Natural killer cell treated with Interleukin-12 subunit alpha and Interleukin-12 subunit beta and Interleukin-15 and Interleukin-18, amount 100 ng/mL, for 72 hours (primary cell): ENCODE results near the gene CYTH1. TPM values are rescaled to one million over a fixed set of nuclear protein-coding genes. Genes with fewer than 3 reads are reported as not detected.

Experiments
- ATAC-seq, 2 donors: fragments of 150-1000 bp; cut with Tn5 transposase in 1 of 2; sonication (Bioruptor Pico), chemical (Tn5 transposase) in 1 of 2; 2 replicates each; pipeline ENCODE4 v1.10.0; 2021
- DNase-seq: peaks from one replicate; pipeline ENCODE4 v3.0.0; 2022; ENCODE audit warnings: low spot score
- H3K27ac Mint-ChIP-seq, 2 donors: 1 replicate in 1 of 2; 2 replicates in 1 of 2; pipeline ENCODE4 v1.8.0; 2022; ENCODE audit warnings: mixed read lengths in 2 of 2, mild to moderate bottlenecking in 1 of 2, moderate library complexity in 1 of 2
- H3K27me3 Mint-ChIP-seq, 2 donors: 1 replicate in 1 of 2; 2 replicates in 1 of 2; pipeline ENCODE4 v1.8.0; 2022; ENCODE audit warnings: mixed read lengths in 2 of 2
- H3K36me3 Mint-ChIP-seq: one replicate; pipeline ENCODE4 v1.8.0; 2022; ENCODE audit warnings: mixed read lengths
- H3K4me1 Mint-ChIP-seq, 2 donors: 1 replicate in 1 of 2; 2 replicates in 1 of 2; pipeline ENCODE4 v1.8.0; 2022; ENCODE audit warnings: low read depth in 2 of 2, mixed read lengths in 2 of 2, mild to moderate bottlenecking in 1 of 2
- H3K4me3 Mint-ChIP-seq: one replicate; pipeline ENCODE4 v1.8.0; 2022; ENCODE audit warnings: mixed read lengths
- H3K9me3 Mint-ChIP-seq: 2 replicates; pipeline ENCODE4 v1.8.0; 2022; ENCODE audit warnings: mixed read lengths
- total RNA-seq, 2 donors: library from RNA; stranded (reverse); gene quantifications; one replicate each; pipeline ENCODE4 v1.2.3, GENCODE V29; 2022

Gene CYTH1
- total RNA-seq, 2 donors from 2014 or later = 111 to 149 TPM

DNA sequence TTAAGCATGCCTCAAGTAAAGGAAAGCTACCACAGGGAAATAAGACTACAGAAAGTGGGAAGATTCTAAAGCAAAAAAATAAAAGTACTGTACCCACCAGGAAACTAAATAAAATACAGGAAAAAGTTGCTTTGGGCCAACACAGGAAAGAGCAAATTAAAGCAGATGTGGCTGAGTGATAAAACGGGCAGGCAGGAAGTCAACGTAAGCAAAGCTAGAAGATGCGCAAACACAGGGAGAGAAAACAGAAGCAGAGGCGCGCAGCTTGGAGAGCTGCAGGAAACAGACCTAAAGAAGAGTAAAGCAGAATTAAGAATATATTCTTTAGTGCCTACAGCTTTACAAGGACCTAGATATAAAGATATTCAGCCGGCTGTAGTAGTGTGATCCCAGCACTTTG lies 36.9 kb upstream of the CYTH1 start:
- DNase-seq (no peak), ATAC-seq (peak in 1 of 2 donors; percentile 45)
- H3K27me3 Mint-ChIP-seq = no peaks in the 10 kb centered on the region
- no peaks in the 10 kb centered on the region for H3K9me3 Mint-ChIP-seq
- H3K36me3 Mint-ChIP-seq = peaks cover 26% of the 10 kb centered on the region
- peak overlapping the region; percentile 81 to 82 for H3K27ac Mint-ChIP-seq
- H3K4me3 Mint-ChIP-seq = peak overlapping the region; percentile 67
- peaks cover 30 to 32% of the 10 kb centered on the region in 2 donors for H3K4me1 Mint-ChIP-seq

DNA sequence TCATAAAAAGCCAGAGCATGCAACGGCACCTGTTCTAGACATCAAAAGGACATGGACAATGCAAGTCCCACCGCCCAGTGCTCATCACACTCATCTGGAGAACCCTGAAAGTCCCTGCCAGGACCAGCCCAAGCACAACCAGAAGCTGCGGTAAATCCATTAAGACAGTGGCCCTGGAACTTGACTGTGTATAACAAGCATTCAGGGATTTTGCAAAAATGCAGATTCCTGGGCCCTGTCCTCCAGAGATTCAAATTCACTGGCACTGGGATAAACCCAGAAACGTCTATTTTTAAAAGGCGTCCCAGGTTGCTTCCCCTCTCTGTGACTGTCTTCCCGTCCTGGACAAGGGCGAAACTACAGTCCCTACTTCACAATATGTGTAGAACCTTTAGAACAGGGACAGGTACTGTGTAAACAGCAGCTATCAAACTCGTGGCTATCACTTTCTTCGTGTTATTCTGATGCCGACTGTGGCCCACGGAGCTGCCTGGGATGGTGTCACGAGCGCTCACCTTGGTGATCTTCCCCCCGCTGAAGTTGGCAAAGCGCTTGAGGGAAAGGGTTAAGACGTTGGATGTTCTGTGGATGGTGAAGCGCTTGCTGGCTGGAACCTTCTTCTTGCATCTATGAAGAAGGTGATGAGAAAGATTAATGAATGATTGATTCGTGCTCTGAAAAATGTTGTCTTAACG lies 36.2 kb upstream of the CYTH1 start:
- H3K4me1 Mint-ChIP-seq = peaks cover 30 to 32% of the 10 kb centered on the region in 2 donors
- ATAC-seq (no peak), DNase-seq (no peak)
- peak overlapping the region; percentile 81 to 82 for H3K27ac Mint-ChIP-seq
- peaks cover 25% of the 10 kb centered on the region for H3K36me3 Mint-ChIP-seq
- no peaks in the 10 kb centered on the region for H3K27me3 Mint-ChIP-seq
- peak overlapping the region; percentile 67 for H3K4me3 Mint-ChIP-seq
- no peaks in the 10 kb centered on the region for H3K9me3 Mint-ChIP-seq

DNA sequence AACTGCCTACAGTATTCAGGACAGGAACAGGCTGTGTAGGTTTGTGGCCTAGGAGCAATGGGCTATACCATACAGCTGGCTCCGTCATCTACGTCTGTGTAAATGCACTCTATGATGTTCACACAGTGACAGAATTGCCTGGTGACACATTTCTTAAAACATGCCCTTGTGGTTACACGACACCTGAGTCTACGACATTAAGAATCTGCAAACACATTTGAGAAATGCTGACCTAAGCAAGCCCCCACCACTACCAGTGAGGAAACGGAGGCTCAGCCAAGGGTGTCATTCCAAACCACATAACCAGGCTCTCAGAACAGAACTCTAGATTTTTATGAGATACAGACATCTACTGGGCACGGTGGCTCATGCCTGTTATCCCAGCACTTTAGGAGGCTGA lies 35.0 kb upstream of the CYTH1 start:
- peaks cover 26 to 30% of the 10 kb centered on the region in 2 donors for H3K4me1 Mint-ChIP-seq
- H3K36me3 Mint-ChIP-seq = peaks cover 26% of the 10 kb centered on the region
- H3K9me3 Mint-ChIP-seq = no peaks in the 10 kb centered on the region
- H3K4me3 Mint-ChIP-seq = peak overlapping the region; percentile 53
- DNase-seq = no peak
- peak; percentile 86 to 93 for ATAC-seq
- no peaks in the 10 kb centered on the region for H3K27me3 Mint-ChIP-seq
- H3K27ac Mint-ChIP-seq = peak overlapping the region; percentile 69 to 78

DNA sequence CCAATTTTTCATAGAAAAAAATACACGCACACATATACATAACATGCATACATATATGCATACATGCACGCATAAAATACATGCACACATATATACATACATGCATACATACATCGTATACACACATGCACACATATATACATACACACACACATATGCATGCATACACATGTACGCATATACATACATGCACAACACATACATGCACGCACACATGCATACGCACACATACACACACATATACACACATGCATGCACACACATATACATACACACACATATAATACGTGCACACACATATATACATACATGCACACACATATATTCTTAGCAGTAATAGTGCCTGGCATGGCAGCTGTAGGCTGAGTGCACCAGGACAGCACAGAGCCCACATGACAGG lies 33.6 kb upstream of the CYTH1 start:
- Mint-ChIP-seq H3K9me3 (no peaks in the 10 kb centered on the region), H3K27me3 (no peaks in the 10 kb centered on the region), H3K36me3 (peaks cover 32% of the 10 kb centered on the region), H3K27ac (no peak overlapping the region), H3K4me3 (no peak overlapping the region), H3K4me1 (peaks cover 26 to 30% of the 10 kb centered on the region in 2 donors)
- DNase-seq = no peak
- no peak for ATAC-seq

DNA sequence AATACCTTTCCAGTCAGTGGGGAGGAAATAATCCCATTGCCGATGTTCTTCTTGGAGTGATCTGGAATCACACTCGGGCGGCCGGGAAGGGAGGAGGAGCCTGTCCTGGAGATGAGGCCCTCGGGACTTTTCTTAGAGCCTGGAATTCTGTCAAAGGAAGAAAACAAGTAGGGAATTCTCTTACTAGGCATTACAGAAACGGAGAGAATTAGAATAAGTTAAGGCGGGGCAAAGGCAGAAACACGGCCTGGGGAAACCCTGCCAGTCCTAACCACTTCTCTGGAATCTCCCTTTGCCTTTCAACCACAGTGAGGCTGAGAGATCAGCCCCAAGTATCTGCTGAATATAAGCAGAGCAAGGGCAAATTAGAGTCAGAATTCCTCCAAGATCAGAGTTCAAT lies 30.8 kb upstream of the CYTH1 start:
- no peak for DNase-seq
- H3K4me3 Mint-ChIP-seq = no peak overlapping the region
- no peak overlapping the region for H3K27ac Mint-ChIP-seq
- no peaks in the 10 kb centered on the region for H3K9me3 Mint-ChIP-seq
- ATAC-seq = no peak
- peaks cover 10 to 11% of the 10 kb centered on the region in 2 donors for H3K4me1 Mint-ChIP-seq
- H3K27me3 Mint-ChIP-seq = no peaks in the 10 kb centered on the region
- peaks cover 33% of the 10 kb centered on the region for H3K36me3 Mint-ChIP-seq

DNA sequence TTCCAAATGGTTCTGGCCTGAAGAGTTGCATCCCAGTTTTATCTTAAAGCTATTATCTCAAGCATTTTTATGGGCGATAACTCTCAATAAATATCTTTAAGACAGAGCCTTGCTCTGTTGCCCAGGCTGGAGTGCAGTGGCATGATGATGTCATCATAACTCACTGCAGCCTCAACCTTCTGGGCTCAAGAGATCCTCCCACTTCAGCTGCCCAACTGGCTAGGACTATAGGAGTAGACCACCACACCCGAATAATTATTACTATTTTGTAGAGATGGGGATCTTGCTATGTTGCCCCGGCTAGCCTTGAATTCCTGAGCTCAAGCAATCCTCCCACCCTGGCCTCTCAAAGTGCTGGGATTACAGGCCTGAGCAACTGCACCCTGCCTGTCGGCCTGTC lies 26.1 kb upstream of the CYTH1 start:
- Mint-ChIP-seq H3K4me1 (peaks cover 12 to 22% of the 10 kb centered on the region in 2 donors), H3K27ac (no peak overlapping the region), H3K36me3 (peaks cover 33% of the 10 kb centered on the region), H3K4me3 (no peak overlapping the region), H3K27me3 (no peaks in the 10 kb centered on the region), H3K9me3 (no peaks in the 10 kb centered on the region)
- no peak for ATAC-seq
- no peak for DNase-seq

DNA sequence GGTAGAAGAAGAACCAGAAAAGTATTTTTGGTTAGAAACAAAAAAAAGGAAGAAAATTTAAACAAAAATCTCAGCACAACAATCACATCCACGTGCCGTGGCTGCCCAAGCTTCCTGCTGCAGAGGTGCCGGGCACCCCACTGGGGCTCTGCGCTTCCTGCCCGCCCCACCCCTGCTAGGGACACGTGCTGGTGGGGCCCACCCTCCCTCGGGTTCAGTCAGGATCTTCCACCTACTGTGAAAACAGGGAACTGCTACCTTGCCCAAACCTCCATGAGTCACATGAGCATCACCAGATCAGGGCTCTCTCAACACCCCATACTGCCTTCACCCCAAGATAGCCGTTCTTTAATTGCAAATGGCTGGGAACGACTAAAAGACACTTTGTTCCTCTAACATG lies 24.4 kb upstream of the CYTH1 start:
- H3K4me1 Mint-ChIP-seq = peaks cover 12 to 22% of the 10 kb centered on the region in 2 donors
- no peaks in the 10 kb centered on the region for H3K9me3 Mint-ChIP-seq
- peaks cover 31% of the 10 kb centered on the region for H3K36me3 Mint-ChIP-seq
- H3K27ac Mint-ChIP-seq = peak overlapping the region; percentile 73 to 76
- peak overlapping the region; percentile 58 for H3K4me3 Mint-ChIP-seq
- H3K27me3 Mint-ChIP-seq = no peaks in the 10 kb centered on the region
- DNase-seq (no peak), ATAC-seq (no peak)

DNA sequence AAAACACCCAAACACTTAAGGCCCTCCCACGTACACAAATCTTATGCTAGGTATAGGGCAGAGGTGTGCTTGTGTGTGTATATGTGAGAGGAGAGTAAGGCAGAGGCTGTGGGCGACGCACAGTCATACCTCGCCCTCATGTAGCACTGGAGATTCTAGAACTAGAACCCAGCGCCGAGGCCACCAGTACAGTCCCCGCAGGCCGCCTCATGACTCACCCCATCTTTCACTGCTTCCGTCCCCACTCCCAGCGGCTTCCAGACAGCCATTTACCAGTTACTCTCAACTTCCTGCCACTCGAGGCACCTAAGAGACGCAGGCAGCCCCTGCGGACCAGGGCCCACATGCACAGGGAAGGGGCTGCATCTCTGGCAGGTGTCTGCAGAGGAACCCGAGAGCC lies 23.2 kb upstream of the CYTH1 start:
- Mint-ChIP-seq H3K27me3 (no peaks in the 10 kb centered on the region), H3K36me3 (peaks cover 27% of the 10 kb centered on the region), H3K4me1 (peaks cover 16 to 26% of the 10 kb centered on the region in 2 donors), H3K4me3 (peak overlapping the region; percentile 58), H3K9me3 (no peaks in the 10 kb centered on the region), H3K27ac (peak overlapping the region; percentile 73 to 76)
- no peak for DNase-seq
- peak; percentile 75 to 96 for ATAC-seq

DNA sequence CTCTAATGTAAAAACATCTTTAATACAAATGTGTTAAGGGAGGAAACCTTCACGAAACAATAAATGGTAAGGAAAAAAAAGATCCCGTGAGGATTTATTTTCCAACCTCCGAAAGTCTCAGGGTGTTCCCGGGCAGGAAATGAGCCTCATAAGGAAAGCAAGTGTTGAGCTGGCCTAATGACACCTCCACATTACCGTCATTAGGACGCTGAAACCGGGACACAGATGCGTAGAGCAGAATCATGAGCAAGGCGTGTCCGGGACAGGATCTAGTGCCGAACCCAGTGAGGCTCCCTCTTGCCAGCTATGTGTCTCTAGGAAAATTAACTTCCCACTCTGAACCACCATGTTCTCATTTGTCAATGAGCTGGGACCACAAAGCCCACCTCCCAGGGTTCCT lies 22.7 kb upstream of the CYTH1 start:
- Mint-ChIP-seq H3K27ac (peak overlapping the region in 1 of 2 donors; percentile 76), H3K4me1 (peaks cover 18 to 27% of the 10 kb centered on the region in 2 donors), H3K27me3 (no peaks in the 10 kb centered on the region), H3K36me3 (peaks cover 27% of the 10 kb centered on the region), H3K4me3 (peak overlapping the region; percentile 58), H3K9me3 (no peaks in the 10 kb centered on the region)
- DNase-seq (no peak), ATAC-seq (peak in 1 of 2 donors; percentile 60)

DNA sequence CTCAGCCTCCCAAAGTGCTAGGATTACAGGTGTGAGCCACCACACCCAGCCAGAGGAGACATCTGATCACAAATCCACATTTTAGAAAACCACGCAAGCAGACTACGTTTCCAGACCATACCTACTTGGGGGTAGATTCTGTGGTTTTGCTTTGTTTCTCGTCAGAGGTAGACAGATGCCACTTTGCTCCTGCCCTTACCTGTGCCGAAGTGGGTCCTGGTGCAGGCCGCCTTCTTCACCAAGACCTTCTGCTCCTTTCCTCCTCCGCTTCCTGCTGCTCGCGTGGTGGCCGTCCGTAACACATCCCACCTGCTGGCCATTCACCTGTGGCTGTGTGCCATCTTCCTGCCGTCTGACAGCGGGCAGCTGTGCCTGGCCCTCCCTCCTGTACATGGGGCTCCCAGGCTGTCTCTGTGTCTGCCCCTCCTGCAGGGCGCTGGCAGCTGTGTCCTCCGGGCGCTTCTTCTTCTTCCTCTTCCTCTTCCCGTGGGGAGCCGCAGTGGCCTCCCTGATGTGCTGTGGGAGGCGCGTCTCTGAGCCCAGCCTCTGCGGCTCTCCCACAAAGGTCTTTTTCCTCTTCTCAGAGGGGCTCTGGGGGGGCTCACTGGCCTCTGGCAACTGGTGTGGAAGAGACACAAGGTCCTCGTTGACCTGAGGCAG lies 21.2 kb upstream of the CYTH1 start:
- H3K36me3 Mint-ChIP-seq = peaks cover 23% of the 10 kb centered on the region
- no peak overlapping the region for H3K4me3 Mint-ChIP-seq
- H3K27me3 Mint-ChIP-seq = no peaks in the 10 kb centered on the region
- H3K27ac Mint-ChIP-seq = no peak overlapping the region
- no peak for DNase-seq
- peaks cover 29 to 41% of the 10 kb centered on the region in 2 donors for H3K4me1 Mint-ChIP-seq
- no peaks in the 10 kb centered on the region for H3K9me3 Mint-ChIP-seq
- no peak for ATAC-seq

DNA sequence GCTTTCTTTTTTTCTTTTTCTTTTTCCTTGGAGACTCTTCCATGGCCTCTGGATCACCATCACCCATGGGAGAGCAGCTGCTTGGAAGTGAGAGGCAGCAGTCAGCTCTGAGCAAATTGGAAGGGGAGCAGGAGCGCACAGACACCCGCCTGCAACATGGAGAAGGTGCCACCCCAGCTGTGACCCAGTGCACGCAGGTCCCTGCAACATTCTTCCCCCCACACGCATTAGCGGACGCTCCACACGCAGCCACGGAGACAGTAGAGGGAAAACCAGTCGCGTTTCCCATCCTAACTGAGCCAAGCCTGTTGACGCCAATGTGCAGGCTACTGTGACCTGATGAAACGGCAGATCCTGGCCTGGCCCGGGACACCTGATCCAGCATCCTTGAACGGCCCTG lies 20.4 kb upstream of the CYTH1 start:
- Mint-ChIP-seq H3K4me1 (peaks cover 34 to 48% of the 10 kb centered on the region in 2 donors), H3K27ac (no peak overlapping the region)

DNA sequence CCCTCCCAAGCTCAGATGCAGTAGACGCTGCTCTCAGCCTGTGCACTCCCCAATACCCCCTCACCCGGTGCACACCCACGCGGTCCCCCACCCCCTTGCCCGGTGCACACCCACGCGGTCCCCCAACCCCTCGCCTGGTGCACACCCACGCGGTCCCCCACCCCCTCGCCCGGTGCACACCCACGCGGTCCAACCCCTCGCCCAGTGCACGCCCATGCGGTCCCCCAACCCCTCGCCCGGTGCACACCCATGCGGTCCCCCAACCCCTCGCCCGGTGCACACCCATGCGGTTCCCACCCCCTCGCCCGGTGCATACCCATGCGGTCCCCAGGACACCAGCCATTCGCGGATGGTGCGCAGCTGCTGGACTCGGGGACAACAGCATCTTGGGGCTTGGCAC lies 19.9 kb upstream of the CYTH1 start:
- H3K9me3 Mint-ChIP-seq = no peaks in the 10 kb centered on the region
- DNase-seq (no peak), ATAC-seq (no peak)
- no peak overlapping the region for H3K4me3 Mint-ChIP-seq
- H3K27me3 Mint-ChIP-seq = no peaks in the 10 kb centered on the region
- H3K36me3 Mint-ChIP-seq = peaks cover 23% of the 10 kb centered on the region
- H3K27ac Mint-ChIP-seq = no peak overlapping the region
- peaks cover 34 to 48% of the 10 kb centered on the region in 2 donors for H3K4me1 Mint-ChIP-seq

More for the DNA sequence above, 20.4 kb upstream of the CYTH1 start:
- Mint-ChIP-seq H3K9me3 (no peaks in the 10 kb centered on the region), H3K4me3 (no peak overlapping the region), H3K27me3 (no peaks in the 10 kb centered on the region), H3K36me3 (peaks cover 23% of the 10 kb centered on the region)
- no peak for ATAC-seq
- DNase-seq = peak; percentile 56

DNA sequence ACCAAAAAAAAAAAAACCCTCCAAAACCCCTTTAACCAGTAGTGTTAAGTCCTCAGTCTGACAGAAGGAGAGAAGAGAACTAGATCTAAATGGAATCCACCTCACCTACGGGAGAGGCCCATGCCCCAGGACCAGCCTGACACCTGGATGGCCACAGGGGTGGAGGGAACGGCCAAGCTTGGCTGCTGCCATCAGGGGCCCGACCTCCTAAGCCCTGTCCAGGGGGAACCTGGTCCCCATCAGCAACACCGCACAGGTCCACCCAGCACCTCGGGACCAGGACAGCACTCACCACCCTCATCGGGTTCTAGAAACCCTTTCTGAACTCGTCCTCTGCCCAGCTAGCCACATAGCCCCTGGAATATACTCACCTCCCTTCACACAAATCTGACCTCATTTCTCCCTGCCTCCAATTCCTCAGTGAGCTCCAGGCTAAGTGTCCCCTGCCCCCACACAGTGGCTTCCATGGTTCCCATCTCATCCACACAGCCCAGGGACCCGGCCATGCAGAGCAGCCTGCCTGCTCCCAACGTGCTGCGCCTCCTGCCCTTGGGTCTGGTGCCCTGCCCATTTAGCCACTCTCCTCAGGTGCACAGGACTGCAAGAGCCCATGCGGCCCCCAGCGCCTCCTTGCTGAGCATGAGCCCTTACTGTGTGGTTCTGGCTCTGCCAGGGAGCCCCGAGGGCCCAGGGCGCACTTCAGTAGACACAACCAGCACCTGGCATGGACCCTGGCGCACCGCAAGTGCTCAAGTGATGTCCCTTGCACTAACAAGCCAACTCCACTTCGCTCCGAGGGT lies 18.3 kb upstream of the CYTH1 start:
- Mint-ChIP-seq H3K4me1 (peaks cover 29 to 37% of the 10 kb centered on the region in 2 donors), H3K27me3 (no peaks in the 10 kb centered on the region), H3K36me3 (peaks cover 16% of the 10 kb centered on the region), H3K9me3 (no peaks in the 10 kb centered on the region), H3K4me3 (no peak overlapping the region), H3K27ac (peak overlapping the region in 1 of 2 donors; percentile 37)
- no peak for ATAC-seq
- DNase-seq = peak; percentile 45
